IPS-11a (cell line): ENCODE measurements around the gene FBLN1.

Experiments used
- H3K4me3 ChIP-seq: one replicate; pipeline ENCODE4 v1.5.1; 2013; ENCODE audit warnings: low read depth, low read length, control low read depth

The FBLN1 gene

DNA sequence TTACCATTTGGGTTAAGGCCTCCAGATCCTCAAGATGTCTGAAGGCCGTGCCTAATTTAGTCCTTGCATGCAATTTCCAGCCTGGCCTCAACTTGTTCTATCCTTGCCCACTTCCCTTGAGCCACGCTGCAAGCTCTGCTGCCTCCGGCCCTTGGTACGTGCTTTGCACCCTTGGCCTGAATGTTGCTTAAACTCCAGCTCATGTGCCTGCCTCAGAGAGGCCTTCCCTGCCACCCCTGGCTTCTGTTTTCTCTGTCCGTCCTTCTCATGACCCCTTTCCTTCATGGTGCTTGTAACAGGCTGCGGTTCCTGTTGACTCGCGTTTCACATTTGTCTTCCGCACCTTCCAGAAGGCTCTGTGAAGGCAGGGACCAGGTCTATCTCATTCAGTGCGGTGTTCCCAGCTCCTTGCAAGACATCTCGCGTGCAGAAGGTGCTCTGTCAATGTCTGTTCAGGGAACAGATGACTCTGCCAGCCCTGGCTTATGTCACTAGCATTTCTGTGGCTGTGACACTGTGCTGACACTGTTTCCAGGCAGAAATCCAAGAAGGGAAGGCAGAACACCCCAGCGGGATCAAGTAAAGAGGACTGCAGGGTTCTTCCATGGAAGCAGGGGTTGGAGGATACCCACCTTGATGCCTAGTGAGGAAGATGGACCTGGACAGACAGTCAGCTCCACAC is 61.8 kb downstream of the FBLN1 start:
- H3K4me3 ChIP-seq, result no peak overlapping the region

DNA sequence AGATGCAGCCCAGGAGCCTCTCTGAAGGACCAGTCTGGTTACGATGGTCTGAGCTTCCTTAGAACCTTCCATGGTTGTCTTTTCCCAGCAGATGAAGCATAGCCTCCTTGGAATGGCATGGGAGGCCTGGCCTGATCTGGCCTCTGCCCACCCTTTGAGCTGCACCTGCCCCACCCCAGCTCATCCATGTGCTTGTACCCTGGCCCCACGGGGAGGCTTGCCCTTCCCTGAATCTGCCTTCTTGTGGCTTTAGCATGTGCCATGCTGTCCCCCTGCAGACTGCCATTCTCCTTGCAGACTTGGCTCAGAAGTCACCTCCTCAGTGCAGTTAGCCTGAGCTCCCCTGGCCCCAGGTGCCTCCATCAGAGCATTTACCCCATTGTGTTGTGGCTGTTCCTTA is 62.5 kb downstream of the FBLN1 start:
- no peak overlapping the region for H3K4me3 ChIP-seq

DNA sequence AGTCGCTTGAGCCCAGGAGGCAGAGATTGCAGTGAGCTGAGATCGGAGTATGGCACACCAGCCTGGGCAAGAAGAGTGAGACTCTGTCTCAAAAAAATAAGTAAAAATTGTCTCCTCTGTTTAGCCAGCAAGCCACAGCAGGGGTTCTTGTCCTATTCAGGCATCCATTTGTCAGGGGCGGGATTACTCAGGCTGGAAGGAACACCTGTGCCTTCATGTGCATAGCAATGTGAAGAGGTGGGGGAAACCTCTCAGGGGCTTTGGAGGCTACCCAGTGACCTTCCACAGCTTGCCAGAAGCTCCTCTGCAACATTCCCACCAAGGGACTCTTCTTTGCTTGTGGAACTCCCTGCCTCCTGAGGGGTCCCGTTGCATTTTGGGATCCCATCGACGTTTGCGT is 63.3 kb downstream of the FBLN1 start:
- no peak overlapping the region for H3K4me3 ChIP-seq

DNA sequence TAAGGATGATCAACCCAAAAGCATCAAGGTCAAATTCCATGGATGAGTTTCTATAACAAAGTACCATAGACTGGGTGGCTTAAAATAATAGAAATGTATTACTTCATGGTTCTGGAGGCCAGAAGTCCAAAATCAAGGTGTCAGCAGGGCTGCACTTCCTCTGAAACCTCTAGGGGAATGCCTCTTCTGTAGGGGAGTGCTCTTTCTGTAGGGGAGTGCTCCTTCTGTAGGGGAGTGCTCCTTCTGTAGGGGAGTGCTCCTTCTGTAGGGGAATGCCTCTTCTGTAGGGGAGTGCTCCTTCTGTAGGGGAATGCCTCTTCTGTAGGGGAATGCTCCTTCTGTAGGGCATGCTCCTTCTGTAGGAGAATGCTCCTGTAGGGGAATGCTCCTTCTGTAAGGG is 65.5 kb downstream of the FBLN1 start:
- H3K4me3 ChIP-seq, result no peak overlapping the region

DNA sequence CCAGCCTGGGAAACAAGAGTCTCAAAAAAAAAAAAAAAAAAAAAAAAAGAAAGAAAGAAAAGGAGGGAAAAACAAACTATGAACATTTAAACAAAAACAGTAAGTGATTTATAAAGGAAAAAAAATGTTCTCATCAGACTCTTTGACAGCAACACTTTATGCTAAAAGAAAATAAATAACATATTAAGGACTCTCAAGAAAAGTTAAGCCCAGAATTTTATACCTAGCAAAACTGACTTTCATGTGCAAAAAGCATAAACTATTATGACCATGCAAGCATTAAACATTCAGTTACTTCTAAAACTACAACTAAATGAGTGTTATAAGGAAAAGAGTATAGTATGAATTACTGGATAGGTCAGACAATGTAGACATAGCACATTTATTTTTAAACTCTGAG is 68.4 kb downstream of the FBLN1 start:
- H3K4me3 ChIP-seq, result no peak overlapping the region

DNA sequence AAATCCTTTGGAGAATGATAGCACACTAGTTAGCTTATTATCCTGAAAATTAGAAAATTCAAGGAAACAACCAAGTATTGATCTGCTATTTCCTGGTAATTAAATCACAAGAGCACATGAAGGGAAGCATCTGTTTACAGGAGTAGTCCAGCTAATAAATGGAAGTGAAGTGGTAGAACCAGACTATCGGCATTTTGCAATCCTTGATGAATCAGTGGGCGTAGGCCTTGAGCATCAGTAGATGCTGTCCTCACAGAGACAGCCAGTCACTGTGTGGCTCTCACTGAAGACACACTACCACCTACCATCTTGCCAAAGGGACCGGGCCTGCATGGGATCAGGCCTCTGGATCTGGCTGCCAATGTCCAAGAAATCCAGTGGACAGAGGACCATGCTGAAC is 69.8 kb downstream of the FBLN1 start:
- H3K4me3 ChIP-seq, result no peak overlapping the region

DNA sequence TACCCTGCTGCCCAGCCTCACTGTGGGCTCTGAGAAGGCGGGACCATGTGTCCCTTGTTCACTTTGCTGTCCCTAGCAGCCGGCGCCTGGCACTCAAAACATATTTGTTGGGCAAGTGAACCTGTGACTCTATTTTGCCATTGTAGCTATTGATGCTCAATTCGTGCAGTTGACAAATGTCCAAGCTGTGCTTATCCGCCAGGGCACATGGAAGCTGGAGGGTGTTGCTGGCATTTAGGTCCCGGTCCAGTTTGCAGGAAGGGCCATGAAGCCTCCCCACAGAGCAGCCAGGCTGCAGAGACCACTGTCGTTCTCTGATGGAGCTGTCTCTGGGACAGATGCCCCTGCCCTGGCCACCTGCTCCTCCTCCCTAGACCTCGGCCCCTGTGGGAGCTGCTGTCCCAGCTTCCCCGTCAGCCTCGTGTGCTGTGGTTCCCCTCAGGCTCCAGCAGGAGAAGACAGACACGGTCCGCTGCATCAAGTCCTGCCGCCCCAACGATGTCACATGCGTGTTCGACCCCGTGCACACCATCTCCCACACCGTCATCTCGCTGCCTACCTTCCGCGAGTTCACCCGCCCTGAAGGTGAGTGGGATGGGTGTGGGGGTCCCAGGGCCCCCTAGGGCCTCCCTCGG is 71.5 kb downstream of the FBLN1 start:
- no peak overlapping the region for H3K4me3 ChIP-seq

DNA sequence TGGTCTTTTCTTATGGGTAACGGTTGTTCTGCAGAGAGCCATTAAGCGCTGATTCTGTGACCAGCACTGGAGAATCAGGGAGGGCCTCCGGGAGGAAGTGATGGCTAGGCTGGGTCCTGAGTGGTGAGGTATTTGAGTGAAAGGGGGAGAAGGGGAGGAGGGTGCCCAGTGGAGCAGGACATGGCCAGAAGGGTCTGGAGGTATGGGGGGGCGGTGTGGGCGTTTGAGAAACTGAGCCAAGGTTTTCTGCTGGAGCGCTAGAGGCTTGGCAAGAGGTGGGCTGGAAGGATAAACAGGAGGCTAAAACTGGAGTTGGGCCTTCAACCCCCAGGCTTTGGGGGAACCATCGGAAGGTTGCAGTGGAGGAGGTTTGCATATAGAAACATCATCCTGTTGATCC is 72.5 kb downstream of the FBLN1 start:
- no peak overlapping the region for H3K4me3 ChIP-seq

DNA sequence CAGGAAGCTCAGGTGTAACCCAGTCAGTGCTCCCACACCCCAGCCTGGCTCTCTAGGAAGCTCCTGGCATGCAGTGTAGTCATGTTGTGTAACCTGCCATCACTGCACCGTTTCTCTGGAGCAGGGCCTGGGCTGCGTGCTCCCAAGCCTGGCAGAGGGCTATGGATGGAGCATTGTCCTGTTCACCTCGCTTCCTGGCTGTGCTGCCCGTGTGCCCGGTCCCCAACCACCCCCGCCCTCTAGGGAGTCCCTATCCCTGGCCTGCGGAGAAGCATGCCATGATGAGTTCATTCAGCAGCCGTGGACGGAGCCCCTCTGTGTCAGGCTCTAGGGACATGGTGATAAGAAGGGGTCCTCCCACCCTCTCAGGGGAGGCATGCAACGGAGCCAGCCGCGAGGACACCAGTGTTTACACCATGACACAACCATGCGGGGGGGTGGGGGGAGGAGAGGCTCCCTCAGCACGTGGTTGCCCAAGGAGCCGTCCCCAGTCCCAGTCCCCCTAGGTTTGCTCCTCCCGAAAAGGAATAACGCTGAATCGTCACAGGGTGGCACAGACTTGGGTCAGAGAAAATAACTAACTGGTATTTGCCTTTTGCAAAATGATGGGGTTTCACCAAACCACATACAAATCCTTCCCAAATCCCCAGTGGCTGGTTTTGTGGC is 73.1 kb downstream of the FBLN1 start:
- no peak overlapping the region for H3K4me3 ChIP-seq

DNA sequence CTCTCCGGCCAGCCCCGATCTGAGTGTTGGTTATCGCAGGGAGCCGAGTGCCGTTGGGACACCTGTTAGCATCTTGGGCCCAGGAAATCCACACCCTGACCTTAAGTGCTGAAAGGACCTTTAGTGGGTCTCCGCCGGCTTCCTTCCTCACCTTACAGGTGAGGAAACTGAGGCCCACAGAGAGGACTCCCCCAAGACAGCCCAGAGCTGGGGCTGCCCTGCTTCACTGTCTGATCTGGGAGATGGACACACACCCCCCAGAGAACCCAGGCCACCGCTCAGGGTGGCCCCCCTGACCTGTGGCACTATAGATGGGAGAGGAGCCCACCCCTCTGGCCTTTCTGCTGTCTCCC is 73.6 kb downstream of the FBLN1 start:
- no peak overlapping the region for H3K4me3 ChIP-seq

DNA sequence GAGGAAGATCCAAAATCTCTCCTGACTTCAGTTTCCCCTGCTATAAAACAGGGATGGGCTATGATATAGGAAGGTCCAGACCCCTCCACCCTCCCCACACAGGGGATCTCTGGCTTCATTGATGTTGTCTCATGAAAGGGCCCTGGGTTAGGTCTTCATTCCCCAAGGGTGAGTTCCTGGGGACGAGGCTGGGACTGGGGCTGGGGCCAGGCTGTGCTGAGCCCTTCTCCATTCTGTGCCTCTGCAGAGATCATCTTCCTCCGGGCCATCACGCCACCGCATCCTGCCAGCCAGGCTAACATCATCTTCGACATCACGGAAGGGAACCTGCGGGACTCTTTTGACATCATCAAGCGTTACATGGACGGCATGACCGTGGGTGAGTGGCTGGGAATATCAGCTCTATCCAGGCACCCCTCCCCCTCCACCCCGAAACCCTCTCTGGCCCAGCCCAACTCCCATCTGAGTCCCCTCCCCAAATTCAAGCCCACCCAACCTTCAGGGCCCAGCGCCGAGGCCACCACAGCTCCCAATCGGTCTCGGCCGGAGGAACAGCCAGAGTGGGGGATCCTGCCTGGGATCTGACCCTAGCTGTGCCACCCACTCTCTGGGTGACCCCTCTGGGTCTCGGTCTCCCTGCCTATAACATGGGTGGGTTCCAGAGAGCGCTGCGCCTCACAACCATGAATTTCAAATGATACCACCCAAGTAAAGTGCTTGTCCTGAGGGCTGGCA is 74.2 kb downstream of the FBLN1 start:
- no peak overlapping the region for H3K4me3 ChIP-seq

DNA sequence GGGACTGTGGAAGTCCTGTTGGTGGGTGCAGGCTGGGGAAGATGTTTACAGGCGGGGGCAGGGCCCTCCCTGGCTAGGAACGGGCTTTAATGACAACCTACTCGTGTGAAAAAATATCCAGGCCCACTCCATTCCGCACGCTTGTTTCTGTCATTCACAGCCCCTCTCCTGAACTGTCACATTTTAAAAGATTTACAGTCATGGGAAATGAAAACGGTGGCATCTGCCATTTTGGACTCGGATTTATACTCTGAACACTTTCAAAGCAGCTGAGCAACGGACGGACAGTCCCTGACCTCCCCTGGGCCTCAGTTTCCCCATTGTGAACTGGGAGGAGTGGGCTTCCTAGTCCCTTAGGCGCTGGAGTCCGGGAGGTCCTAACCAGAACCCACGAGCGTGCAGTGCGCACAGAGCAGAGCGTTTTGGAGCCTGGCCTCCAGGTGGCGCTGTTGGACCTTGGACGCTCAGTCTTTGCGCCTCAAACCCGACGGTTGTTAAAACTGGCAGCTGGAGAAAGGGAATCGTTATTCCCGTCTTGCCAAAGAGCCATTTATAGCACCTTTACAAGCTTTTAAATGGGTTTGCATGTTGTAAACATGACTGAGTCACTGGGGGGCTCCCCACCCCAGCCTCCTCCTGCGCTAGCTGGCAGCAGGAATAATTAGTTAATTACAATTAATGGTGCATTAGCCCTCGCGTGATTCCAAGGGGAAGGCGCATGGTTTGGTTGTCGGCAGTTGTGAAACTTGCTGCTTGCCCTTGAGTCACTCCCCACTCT is 75.3 kb downstream of the FBLN1 start:
- no peak overlapping the region for H3K4me3 ChIP-seq

DNA sequence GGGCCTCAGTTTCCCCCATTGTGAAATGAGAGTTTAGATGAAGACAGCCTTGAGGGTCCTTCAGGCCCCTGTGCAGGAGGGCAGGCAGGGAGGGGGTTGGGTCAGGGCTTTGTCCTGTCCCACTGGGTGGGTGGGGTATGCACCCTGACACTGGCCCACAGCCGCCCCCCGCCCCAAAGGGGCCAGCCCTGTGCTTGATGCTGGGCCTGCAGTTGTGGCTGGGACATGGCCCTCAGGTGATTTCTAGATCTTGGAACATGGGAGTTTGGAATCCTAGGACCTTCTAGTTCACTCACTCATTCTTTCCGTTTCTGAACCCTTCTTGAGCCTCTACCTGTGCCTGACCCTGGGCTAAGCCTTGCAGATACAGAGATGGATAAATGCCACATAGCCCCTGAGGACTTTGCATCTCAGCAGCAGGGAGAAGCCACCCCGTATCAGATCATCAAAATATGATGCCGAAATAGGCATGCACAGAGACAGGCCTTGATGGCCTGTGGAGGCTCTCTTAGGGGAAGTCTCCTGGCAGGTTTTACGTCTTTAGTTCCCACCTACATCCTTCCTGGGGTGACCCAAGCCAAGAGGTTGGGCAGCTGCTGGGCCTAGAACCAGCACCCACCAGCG is 76.0 kb downstream of the FBLN1 start:
- no peak overlapping the region for H3K4me3 ChIP-seq

DNA sequence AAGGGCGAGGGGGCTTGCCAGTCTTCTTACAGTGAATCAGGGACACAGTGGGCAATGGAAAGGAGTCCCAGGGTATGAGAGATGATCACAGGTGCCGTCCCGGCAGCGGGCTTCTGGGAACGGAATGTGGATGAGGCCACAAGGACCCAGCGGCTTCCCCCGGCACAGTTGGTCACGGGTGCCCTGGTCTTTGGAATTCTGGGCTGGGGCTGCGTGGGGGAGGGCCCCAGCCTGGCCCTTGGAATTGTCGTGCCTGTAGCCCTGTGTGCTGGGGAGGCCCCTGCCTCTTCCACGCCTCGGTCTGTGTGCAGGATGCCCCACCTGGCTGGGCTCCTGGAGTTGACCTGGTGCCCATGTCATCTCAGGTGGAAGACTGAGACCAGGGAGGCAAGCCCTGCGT is 76.6 kb downstream of the FBLN1 start:
- H3K4me3 ChIP-seq, result no peak overlapping the region

DNA sequence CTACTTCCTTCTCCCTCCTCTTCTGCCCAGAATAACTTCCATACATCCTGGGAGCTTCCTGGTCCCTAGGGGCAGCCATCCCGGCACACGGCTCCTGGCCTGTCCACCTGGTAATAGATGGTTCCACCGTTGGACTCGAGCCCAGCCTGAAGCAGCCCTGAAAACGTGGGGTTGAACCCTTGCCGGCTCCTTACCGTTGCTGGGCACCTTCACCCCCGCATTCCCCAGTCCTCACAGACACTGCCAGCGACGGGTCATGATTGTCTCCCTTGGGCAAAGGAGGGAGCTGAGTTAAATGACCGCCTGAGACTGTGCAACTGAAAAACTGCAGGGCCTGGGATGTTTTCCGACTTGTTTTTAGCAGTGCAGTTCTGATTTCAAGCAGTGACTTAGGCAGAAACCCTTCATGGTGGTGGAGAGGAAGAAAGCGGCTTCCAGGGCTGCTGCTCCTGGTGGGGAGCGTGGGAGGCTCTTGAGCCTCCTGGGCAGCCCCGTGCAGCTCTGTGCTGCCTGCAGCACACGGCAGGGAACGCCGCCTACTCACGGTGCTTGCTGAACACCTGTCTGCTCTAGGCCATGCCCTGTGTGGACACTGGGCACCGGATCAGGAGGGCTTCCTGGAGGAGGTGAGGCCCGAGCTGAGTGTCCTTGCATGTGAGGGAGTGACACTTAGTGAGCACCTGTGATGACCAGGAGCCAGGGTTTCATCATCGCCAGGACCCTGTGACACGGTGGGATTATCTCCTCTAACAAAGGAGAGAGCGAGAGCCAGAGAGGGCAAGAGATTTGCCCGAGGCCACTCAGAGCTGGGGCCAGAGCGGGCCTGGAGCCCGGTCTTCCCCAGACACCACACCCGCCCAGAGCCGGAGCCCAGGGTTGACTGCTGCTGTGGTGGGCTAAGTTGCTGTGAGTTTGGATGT is 77.4 kb downstream of the FBLN1 start:
- no peak overlapping the region for H3K4me3 ChIP-seq

DNA sequence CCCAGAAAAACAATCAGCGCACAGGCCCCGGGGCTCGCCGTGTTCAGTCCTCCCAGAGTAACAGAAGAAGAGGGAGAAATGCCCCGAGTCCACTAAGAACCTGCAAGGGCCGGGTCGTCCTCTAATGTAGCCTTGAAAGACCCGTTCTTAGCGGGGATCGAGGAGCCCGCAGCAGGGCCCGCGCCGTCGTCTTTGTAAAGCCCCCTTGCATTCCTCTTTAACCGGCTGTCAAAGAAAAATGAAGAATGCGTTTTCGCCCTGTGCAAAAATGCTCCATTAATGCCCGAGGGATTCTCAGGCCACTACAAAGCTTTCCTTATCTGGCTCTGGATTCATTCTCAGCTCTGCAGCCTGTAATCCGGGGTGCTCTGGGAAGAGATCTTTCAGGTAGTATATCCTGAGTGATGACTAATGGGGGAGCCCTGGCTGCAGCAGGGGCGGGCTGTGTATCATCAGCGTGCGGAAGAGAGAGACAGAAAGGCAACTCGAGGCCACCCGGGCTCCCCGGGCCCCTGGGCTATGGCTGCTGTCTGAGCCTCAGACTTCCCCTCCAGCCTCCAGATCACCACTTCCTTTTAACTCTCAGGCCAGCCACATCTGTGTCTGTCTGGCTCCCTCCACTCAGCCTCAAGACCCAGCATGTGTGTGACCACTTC is 78.2 kb downstream of the FBLN1 start:
- no peak overlapping the region for H3K4me3 ChIP-seq

DNA sequence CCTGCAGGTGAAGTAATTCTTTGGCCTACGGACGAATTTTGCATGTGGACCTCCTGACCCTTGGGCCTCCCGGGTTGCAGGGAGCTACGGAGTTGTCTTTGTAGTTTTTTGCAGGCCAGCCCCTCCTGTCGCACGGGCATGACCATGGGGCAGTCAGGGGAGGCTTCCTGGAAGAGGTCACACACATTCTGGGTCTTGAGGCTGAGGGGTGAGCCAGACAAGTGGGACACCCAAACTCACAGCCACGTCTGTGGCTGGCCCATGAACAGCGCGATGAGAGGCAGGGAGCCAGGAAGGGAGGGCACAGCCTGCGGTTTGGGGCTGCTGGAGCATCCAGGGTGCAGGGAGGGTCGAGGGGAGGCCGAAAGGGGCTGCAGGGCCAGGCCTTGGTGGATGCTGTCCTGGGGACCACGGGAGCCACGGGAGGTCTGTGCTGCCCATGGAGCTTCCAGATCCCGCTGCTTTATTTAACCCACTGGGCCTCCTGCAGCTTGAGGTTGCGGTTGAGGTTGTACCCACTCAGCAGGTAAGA is 78.9 kb downstream of the FBLN1 start:
- H3K4me3 ChIP-seq, result no peak overlapping the region

DNA sequence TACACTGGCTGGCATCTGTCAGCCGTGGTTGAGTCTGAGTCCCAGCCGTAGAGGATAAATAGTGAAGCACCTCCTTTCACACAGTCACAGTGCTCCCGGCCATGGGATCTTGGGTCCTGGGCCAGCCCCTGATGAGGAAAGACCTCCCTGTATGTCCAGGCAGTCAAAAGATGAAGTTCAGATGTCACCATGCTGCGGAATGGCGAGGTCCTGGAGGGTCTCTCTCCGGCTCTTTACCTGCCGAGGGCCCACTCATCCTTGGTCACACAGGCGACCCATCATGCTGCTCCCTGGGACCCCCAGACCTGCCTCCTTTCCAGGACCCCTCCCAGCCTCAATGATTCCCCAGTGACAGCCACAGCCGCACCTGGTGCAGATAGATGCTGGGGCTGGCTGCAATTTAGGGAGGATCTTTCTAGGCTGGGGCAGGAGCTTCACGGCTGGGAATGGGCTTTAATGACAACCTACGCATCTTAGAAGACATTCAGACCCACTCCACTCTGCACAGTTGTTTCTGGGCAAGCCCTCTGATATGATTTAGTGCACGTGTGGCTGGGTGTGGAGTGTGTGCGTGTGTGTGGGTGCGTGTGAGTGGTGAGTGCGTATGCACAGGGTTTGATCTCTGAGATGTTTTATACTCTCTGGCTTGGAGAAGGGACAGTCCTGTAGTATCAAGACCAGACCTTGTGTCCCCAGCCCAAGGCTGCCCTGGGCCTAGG is 79.7 kb downstream of the FBLN1 start:
- no peak overlapping the region for H3K4me3 ChIP-seq
